Neural progenitor cell (in vitro differentiated cells): ENCODE measurements around the gene DENND4A.

Experiments
- CTCF ChIP-seq: fragments of 200-600 bp; sonication (generic); IDR thresholded peaks from 2 replicates; pipeline ENCODE4 v1.5.1; 2017; ENCODE audit warnings: antibody characterized with exemption, mild to moderate bottlenecking
- EZH2 ChIP-seq: fragments of 200-600 bp; sonication (generic); IDR thresholded peaks from 2 replicates; pipeline ENCODE4 v1.6.1; 2017; ENCODE audit warnings: antibody characterized with exemption, mild to moderate bottlenecking, moderate library complexity

GRCh38 chr15:65767264-65767595 lies 24.9 kb downstream of the DENND4A start:
- no peak for TF ChIP-seq CTCF
- no peak for TF ChIP-seq EZH2
